Activated CD4-positive, alpha-beta T cell treated with anti-CD3 and anti-CD28 coated beads for 48 hours (primary cell): ENCODE data around the gene CLEC19A.

Source experiments
- DNase-seq: peaks from one replicate; pipeline ENCODE4 v3.0.0-alpha.2; 2020

Gene CLEC19A

GRCh38 chr16:19285431-19285830 is at the start of gene CLEC19A:
TSS of gene CLEC19A (plus strand) at chr16:19285731. CDS start at chr16:19285852, 121 bp downstream.
- no peak for DNase-seq

- no peak for DNase-seq
These were observed 49.6 kb upstream of the CLEC19A start for GRCh38 chr16:19235886-19236285.

GRCh38 chr16:19236561-19237209 is 48.8 kb upstream of the CLEC19A start:
- no peak for DNase-seq

GRCh38 chr16:19238406-19238805 is 47.1 kb upstream of the CLEC19A start:
- no peak for DNase-seq

GRCh38 chr16:19239511-19240155 is 45.9 kb upstream of the CLEC19A start:
- DNase-seq = no peak

- DNase-seq = no peak
These were observed 45.0 kb upstream of the CLEC19A start for GRCh38 chr16:19240494-19240893.

- no peak for DNase-seq
These were observed 44.0 kb upstream of the CLEC19A start for GRCh38 chr16:19241512-19241911.

GRCh38 chr16:19242186-19242585 is 43.3 kb upstream of the CLEC19A start:
- DNase-seq = no peak

GRCh38 chr16:19242987-19243575 is 42.5 kb upstream of the CLEC19A start:
- no peak for DNase-seq

- no peak for DNase-seq
These were observed 40.1 kb upstream of the CLEC19A start for GRCh38 chr16:19245326-19245925.

GRCh38 chr16:19252904-19253303 is 32.6 kb upstream of the CLEC19A start:
- no peak for DNase-seq

- no peak for DNase-seq
These were observed 30.9 kb upstream of the CLEC19A start for GRCh38 chr16:19254611-19255010.

GRCh38 chr16:19264123-19264673 is 21.3 kb upstream of the CLEC19A start:
- DNase-seq = no peak

GRCh38 chr16:19265380-19265930 is 20.1 kb upstream of the CLEC19A start:
- no peak for DNase-seq

- no peak for DNase-seq
These were observed 18.8 kb upstream of the CLEC19A start for GRCh38 chr16:19266774-19267173.

- DNase-seq = no peak
These were observed 16.4 kb upstream of the CLEC19A start for GRCh38 chr16:19269098-19269497.

GRCh38 chr16:19274165-19274797 is 11.2 kb upstream of the CLEC19A start:
- DNase-seq = no peak

GRCh38 chr16:19278403-19278802 is 7.1 kb upstream of the CLEC19A start:
- DNase-seq = no peak

- DNase-seq = no peak
These were observed 4.3 kb upstream of the CLEC19A start for GRCh38 chr16:19281246-19281645.

GRCh38 chr16:19282101-19282500 is 3.4 kb upstream of the CLEC19A start:
- DNase-seq = no peak

- no peak for DNase-seq
These were observed 1.9 kb upstream of the CLEC19A start for GRCh38 chr16:19283637-19284036.

GRCh38 chr16:19284207-19284606 is 1.3 kb upstream of the CLEC19A start:
- DNase-seq = peak; percentile 49

GRCh38 chr16:19286827-19287226 is 1.3 kb downstream of the CLEC19A start:
- no peak for DNase-seq
